ENCODE measurements around the gene RCAN1.
"Not testable (repeated sequence)": the region's sequence is repeated elsewhere in the genome, so short reads cannot be mapped to it uniquely, and the experiment has no call there.

RCAN1 gene

DNA sequence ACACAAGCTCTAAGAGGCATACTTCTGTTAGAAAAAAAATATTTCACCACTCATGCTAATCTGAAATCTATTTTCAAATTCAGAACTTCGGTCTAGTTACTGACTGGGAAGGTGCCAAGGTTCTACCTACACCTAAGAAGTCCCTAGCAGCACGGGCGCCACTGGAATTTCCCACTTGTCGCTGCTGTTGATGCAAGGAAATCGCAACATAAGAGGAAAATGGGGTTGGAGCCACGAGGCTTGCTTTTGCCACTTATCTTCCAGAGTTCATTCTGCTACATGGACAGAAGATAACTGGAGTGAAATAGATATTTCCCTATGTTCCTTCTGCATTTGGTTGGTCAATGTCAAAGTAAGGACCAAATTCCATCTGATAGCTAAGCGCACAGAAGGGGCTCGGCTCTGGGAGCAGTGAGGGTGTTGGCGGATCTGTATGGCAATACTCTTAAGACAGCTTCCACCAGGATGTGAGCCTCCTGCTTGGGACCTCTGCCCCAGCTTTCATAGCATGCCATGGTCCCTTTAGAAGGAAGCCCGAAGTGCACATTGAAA, 47.2 kb downstream of the RCAN1 start:
- no peak for DNase-seq

DNA sequence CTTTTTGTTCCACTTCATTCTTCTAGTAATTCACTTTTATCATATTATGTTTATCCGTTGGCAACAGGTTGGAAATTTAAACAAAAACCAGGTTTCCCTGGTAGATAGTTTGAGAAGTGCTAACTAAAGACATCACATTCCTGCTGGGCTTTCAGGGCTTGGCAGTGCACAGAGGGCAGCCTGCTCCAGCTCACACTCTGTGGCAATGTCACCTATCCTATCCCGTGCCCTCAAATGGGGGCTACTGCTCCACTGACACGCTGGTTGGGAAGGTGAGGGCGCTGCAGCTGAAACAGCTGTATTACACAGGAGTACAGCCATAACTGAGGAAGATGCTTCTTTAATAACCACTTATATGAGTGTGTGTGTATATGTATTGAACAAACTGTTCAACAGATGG, 49.7 kb downstream of the RCAN1 start:
- DNase-seq: no peak

DNA sequence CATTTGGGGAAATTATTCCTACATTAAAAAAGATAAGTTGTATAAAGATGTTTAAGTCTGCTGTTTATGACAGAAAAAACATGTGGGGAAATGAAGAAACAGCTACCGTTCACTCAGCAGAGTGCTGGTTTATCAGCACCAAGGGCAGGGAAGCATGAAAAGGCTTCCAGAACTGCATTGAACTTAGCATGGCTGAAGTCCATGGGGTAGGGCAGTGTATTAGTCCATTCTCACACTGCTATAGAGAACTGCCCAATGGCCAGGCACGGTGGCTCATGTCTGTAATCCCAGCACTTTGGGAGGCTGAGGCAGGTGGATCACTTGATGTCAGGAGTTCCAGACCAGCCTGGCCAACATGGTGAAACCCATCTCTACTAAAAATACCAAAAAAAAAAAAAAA, 51.5 kb downstream of the RCAN1 start:
- not testable (repeated sequence) for DNase-seq

DNA sequence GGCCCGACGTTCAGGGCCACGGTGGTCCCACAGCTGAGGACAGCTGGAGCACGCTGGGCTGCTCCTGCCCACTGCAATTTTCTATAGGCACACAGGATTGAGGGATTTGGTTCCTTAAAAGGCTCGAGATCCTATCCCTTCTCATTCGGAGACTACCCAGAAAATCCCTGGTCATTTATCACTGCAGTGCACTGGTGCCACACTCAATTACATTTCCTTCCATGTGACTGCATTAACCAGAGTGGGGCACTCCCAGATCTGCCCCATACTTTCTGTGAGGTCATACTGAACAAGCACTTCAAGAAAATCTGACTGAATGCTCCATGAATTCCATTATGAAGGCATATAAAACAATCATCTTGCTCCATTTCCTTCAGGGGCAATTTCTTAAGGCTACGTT, 53.1 kb downstream of the RCAN1 start:
- no peak for DNase-seq

DNA sequence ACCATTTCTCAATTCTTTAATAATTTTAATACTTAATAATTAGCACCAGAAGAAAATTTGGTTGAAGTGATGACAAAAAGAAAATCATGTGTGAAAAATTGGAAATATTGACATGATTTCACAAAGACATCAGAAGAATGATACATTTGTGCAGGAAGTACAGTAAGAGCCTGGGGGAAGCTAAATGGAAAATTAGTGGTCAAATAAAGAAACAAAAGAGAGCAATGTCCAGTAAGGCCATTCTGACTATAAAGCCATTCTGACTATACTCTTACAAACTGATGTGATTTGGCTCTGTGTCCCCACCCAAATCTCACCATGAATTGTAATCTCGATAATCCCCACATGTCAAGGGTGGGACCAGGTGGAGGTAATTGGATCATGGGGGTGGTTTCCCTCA, 54.3 kb downstream of the RCAN1 start:
- no peak for DNase-seq

DNA sequence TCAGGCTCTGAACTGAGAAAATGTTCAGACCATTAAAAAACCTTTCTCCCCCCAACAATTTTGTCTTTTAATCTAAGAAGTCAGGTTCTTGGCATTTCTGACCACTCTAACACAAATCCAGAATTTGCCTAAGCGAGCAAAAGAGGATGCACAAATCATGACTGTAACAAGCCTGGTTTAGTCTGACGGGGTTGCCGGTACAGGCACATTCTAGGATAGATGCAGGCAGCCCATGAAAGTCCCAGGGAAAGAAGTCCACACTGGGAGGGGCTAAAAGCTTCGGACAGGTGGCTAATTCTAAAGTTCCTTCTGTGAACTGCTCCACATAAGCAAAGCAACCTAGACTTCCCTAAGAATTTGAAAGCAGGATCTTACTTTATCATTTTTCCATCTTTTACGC, 54.9 kb downstream of the RCAN1 start:
- DNase-seq: no peak

DNA sequence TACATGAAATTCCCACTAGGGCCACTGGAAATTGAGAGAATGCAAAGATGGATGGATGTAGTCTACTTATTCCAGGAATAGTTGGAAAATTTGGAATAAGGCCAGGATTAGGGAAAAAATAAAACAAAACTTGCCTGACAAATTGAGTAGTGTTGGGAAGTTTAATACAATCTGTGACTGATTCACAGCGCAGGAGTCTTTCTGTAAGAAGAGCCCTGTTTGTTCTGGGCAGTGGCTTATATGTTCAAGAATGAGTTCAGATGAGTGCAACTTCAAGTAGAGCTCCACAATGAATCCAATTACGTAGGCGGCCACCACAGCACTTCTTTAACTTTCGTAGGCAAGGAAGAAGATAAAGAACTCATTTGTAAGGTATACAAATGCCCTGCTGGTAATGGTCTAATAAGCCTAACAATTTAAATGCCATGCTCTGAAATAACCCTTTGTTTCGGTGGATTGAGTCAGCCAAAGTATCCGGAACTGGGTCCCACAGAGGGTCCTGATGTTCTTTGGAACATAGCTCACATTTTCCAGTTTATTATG, 55.8 kb downstream of the RCAN1 start:
- DNase-seq: no peak

DNA sequence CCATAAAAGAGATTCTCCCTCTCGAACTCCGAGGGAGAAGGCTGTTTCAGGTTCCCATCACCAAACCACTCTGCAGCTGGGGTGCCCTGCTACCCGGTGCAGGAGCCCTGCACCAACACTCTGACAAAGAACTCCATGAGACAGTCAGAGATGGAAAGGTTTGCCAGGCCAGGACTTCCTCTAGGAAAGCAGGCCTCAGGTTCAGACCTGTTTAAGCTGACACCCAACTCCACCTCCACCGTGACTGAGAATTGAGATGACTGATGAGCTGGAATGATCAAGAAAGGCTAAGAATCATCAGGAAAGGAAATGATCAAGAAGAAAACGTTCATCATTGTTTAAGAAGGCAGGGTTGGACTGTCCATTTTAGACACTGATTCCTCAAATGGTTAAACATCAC, 56.7 kb downstream of the RCAN1 start:
- DNase-seq: no peak

DNA sequence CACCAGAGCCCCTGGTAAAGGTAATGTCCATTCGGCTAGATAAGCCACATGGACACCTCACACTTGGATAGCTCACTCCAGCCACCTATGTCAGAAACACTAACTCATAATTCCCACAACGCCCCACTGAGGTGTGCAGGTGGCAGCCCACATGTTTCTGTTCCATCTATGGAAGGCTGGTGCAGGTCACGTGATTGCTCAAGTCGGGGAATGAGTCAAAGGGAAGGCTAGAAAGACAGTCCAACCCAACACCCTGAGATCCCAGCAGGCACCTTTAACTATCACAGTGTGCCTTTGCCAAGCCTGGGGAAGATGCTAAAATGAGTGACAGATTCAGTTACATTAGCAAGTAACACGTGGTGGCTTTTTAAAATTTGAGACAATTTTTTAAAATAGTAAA, 57.7 kb downstream of the RCAN1 start:
- DNase-seq: no peak

DNA sequence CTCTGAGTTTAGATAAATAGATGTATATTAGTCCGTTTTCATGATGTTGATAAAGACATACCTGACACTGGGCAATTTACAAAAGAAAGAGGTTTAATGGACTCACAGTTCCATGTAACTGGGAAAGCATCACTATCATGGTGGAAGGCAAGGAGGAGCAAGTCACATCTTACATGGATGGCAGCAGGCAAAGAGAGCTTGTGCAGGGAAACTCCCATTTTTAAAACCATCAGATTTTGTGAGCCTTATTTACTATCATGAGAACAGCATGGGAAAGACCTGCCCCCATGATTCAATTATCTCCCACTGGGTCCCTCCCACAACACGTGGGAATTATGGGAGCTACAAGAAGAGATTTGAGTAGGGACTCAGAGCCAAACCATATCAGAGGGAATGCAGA, 60.2 kb downstream of the RCAN1 start:
- not testable (repeated sequence) for DNase-seq

DNA sequence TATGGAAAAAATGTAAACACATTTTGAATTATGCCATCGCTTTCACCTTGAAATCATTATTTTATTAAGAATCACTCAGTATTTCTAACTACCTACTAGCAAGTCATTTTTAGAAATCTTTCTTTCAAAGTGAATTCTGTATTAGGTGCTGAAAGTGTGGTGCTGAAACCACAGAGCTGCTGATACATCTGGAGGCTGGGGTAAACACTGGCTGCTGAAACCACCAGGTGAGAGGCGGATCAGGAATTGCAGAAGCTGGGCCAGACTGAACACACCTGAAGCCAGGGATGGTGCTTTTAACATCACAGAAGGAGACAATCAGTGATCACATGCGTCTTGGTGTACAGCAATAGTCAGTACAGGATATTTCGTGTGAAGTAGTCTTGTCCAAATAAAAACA, 60.7 kb downstream of the RCAN1 start:
- no peak for DNase-seq

DNA sequence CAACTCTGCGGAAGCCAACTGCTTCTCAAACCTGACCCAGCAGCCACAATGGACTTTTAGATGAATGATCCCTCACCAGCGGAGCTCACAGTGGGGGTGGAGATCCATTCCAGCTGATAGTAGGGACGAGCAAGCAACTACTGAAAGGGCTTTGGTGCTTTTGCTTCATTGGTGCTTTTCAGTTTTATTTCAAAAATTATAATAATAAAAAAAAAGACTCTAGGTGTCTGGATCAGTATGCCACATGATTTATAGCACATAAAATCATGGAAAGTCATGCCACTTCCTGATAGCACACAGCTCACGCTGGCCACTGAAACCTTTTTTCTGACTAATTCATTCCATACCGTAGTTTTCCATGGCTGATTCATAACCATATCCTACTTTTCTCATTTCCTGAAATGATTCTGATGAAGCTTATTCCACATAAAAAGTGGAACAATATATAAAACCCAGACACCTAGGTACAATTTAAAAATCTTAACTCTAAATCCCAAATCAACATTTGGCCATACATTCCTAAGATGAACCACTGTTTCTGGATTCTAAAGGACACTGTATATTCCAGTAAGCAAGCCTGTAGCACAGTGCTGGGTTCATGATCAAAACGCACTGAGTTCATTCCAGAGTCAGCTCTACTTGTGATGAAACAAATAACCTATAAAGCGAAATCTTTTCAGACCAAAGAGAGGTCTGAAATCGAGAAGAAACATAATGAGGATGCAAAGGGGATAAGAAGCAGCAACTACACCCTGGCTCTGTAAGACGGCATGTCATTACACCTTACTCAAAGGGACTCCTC, 61.6 kb downstream of the RCAN1 start:
- no peak for DNase-seq

DNA sequence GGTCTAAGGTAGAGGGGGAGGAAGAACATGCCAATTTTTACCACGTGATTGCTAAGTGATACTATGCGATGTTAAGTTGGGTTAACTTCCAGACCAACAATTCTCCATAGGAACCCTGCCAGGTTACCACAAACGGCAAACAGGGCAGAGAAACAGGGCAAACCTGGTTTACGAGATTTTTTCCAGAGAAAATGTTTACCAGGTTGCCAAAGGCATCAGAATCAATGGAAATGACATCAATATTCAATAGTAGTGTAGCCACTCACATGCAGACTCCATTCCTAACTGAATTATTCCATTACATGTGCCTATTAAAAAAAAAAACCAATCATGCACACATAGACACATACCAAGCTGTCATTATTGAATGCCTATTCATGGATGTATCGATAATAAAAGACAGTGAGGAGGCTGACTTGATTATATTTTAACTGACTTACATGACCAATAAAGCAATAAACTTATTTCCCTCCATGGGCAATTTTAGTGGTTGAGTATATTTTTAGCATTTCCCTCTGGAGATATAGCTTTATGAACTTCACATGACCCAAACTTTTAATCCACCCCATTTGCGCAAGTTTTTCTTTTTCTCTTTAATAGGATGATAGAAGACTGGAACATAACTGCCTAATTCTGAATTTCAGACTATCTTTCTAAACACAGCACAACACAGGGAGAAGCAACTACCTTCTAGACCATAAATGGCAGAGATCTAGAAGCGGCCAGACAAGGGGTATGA, 62.4 kb downstream of the RCAN1 start:
- DNase-seq: no peak

DNA sequence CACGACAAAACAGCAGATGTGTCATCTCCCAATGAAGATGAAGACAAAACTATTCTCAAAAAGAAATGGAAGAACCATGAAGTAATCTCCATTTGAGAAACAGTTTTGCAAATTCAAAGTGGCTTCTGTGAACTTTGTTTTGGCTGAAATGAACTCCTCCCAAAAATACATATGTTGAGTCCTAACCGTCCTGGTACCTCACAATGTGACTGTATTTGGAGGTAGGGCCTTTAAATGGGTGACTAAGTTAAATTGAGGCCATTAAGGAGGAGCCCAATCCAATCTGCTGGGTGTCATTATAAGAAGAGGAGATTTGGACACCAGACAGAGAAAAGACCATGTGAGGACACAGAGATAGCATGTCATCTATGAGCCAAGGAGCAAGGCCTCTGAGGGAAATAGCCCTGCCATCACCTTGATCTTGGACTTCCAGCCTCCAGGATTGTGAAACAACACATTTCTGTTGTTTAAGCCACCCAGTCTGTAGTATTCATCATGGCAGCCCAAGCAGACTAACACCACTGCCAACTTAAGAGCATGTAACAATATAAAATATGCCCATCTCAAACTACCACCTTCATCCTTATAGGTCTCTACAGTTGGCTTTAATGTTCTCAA, 64.6 kb downstream of the RCAN1 start:
- no peak for DNase-seq

DNA sequence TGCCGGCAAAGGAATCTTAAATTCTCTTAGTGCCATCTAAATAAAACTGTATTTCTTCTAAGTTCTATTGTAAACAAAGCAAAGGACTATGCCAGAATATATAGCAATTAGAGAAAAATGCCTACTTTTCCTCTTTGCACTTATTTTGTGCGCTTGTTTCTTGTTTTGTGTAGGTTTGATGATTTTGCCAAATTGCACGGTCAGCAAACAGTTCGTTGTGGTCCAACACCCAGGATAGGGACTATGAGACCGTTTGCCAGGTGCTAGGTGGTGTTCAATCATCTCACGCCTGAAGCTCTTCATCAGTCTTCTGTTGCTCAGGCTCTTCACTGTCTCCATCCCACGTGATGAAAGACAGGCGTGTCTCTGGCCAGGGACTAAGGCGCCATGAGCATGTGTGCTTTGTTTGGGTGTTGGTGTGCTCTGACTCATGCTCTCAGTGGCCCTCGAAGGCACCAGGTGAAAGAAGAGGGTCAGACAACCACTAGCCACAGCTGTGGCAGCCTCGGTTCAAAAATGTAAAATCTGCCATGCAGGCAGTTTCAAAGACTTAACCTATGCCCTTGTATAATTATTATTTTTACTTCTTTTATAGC, 66.0 kb downstream of the RCAN1 start:
- DNase-seq: no peak

DNA sequence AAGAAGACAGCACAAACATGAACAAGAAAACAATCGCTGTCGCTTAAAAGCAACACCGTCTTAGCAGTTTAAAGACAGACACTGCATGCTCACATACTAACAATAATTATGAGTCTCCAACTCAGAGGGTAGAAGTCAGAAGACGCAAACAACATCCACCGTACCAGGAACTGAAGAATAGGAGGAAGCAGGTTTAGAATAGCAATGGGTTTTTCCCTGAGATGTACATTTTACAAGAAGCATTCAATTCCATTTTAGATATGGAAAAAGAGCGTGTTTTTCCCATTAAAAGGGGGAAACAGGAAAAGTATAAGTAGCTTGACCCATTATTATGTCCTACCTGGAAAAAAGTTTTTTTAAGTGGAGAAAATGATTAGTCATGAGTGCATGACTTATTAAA, 68.4 kb downstream of the RCAN1 start:
- no peak for DNase-seq

DNA sequence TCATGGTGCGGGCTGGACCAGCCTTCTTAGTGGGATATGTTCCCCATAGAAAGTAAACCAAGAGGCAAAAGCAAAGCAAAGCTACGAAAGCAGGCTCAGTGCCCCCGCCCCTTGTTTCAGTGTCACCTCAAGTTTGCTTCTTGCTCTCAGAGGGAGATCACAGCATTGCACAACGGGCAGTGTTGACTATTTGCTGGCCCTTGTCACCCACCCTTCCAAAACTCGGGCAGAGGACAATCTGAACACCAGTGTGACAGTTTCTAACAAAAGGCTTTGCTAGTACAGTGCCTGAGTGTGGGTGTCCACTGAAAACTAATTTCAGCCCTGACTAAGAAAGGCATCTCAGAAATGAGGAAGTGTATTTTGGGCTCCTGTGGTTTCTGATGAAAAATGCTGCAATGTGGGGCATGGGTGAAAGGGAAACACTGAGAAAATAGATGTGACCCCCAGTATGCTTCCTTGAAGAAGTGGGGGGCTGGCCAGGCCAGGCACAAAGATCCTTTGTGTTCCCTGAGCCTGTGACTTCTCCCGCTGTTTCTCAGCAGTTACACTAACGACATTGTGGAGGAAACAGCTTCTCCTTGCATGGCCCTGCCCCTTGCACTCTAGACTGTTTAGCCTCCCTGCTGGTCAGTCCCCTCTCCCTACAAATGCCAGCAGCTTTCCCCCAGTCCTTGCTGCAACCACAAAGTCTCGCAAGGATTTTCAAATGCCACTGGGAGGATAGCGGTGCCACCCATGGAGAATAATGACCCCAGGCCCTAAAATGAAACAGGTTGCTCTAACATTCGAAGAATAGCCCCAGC, 69.6 kb downstream of the RCAN1 start:
- no peak for DNase-seq

DNA sequence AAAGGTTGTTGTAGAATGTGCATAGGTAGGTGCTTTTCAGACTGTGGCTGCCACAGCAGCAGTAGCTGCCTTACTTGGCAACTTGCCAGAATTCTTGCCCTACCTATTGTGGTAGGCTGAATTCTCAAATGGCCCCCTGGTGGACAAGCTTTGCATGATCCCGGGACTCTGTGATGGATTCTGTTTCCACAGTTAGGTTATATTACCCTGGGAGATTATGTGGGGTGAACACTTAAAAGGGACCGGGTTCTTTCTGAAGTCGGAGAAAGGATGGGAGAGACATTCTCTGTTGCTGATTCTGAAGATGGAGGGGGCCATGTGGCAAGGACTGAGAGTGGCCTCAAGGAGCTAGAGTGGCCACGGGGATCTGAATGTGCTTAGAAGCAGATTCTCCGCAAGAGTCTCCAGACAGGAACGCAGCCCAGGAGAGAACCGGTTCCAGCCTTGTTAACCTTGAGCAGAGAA, 70.8 kb downstream of the RCAN1 start:
- DNase-seq: peak; percentile 81

DNA sequence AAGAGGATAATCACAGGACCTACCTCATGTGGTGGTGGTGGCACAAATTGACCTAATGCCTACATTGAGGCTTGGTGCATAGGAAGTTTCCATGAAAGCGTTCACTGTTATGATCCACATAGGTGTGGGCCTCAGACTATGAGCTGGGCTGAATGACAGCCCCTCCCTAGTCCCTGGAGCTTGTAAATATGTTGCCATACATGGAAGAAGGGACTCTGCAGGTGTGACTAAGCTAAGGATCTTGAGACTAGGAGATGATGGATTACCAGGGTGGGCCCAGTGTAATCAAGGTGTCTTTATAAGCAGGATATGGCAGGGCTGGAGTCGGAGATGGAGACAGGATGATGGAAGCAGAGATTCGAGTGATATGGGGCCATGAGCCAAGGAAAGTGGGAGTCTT, 71.9 kb downstream of the RCAN1 start:
- no peak for DNase-seq

DNA sequence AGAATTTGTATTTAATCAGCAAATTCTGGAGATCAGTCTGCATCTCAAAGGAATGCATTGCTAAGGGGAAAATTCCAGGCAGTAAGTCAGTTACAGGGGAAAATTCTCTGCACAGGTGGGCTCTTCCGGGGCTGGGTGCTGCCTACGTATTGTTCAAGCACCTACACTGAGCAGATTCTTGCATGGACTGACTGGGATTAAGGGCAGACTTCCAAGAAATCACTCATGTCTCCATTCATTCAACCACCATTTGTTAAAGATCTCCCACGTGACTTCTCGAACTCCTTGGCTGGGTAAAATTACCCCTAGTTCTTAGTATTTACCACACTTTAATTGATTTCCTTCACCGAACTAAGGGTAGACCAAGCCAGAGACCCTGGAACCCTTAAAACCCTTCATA, 74.7 kb downstream of the RCAN1 start:
- no peak for DNase-seq

DNA sequence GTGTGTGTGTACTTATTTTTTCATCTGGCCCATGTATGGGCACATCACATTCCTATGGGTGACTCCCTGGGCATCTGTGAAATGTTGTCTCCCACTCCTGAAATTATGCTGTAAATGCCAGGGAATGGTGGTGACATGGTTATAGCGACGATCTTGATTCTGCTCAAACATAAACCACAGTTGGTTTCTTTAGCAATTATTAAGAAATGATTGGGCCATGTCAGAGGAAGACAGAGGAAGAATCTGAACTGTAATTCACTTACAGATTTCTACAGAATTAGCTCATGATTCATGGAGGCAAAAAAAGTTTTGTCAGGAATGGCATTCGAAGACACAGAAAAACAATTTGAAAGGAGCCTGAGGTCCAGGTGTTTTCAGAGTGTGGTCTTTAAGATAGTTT, 77.1 kb downstream of the RCAN1 start:
- no peak for DNase-seq

DNA sequence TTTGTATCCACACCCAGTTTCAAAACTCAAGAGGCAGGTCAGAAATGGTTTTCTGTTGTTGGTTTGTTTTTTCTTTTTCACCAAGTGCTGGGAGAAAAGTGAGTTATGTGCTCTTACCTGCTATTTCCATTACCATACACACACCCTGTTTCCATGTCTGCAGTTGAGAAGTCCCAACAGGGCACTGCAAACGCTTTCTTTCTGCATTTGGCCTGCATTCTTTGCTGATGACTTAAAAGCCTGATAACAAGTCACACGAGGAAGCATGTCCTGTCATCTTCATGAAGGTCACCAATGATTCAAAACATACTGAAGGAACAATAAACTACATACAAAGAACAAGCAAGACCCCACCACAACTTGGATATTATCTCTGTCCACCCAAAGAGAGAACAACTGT, 78.1 kb downstream of the RCAN1 start:
- no peak for DNase-seq
